Esophagus muscularis mucosa (tissue), 4 donors: ENCODE results near the gene FAM168B. TPM values are rescaled to one million over a fixed set of nuclear protein-coding genes. Genes with fewer than 3 reads are reported as not detected.

Source experiments
- DNase-seq: peaks from one replicate; pipeline ENCODE4 v3.0.0-alpha.2; 2017; ENCODE audit errors: extremely low spot score
- H3K27ac ChIP-seq, 4 donors: fragments of 200-600 bp; sonication (generic); replicated peaks in 1 of 4; 1 replicate in 3 of 4; 2 replicates in 1 of 4; pipeline ENCODE4 v1.5.1; 2016 to 2019; ENCODE audit warnings: mild to moderate bottlenecking in 1 of 4
- H3K27me3 ChIP-seq, 4 donors: fragments of 200-600 bp; sonication (generic); one replicate each; pipeline versions ENCODE4 v1.5.1 to v1.6.0; 2016 to 2019
- H3K36me3 ChIP-seq, 4 donors: fragments of 200-600 bp; sonication (generic); one replicate each; pipeline ENCODE4 v1.5.1; 2016 to 2019
- H3K4me1 ChIP-seq, 4 donors: fragments of 200-600 bp; sonication (generic); one replicate each; pipeline ENCODE4 v1.5.1; 2016 to 2019
- H3K4me3 ChIP-seq, 4 donors: fragments of 200-600 bp; sonication (generic); 1 replicate in 2 of 4; 2 replicates in 2 of 4; pipeline ENCODE4 v1.5.1; 2016 to 2019; ENCODE audit warnings: mild to moderate bottlenecking in 4 of 4, moderate library complexity in 1 of 4
- H3K9me3 ChIP-seq, 4 donors: fragments of 200-600 bp; sonication (generic); 1 replicate in 3 of 4; 2 replicates in 1 of 4; pipeline ENCODE4 v1.5.1; 2016 to 2019
- CTCF ChIP-seq, 3 experiments: fragments of 200-600 bp in 2 of 3; fragments of 450-650 bp in 1 of 3; sonication (generic) in 2 of 3; IDR thresholded peaks; one replicate each; pipeline ENCODE4 v1.5.1; 2017 to 2019; ENCODE audit warnings: antibody characterized with exemption in 3 of 3, mild to moderate bottlenecking in 2 of 3, moderate library complexity in 1 of 3
- EP300 ChIP-seq: sonication (generic); formaldehyde crosslinking; IDR thresholded peaks from one replicate; pipeline ENCODE4 v1.6.1; 2017; ENCODE audit warnings: antibody characterized with exemption
- POLR2A ChIP-seq: fragments of 450-650 bp; IDR thresholded peaks from one replicate; pipeline ENCODE4 v1.6.1; 2017; ENCODE audit warnings: antibody characterized with exemption, moderate library complexity, mild to moderate bottlenecking, low read depth
- POLR2AphosphoS5 ChIP-seq, 2 donors: sonication (generic); formaldehyde crosslinking; IDR thresholded peaks; one replicate each; pipeline ENCODE4 v1.6.1; 2017; ENCODE audit warnings: antibody characterized with exemption in 2 of 2
- WGBS: methylation state at CpG from one replicate; pipeline ENCODE4 v1.1.5; 2018; 5-methylcytosine and 5-hydroxymethylcytosine counted together
- intact Hi-C: fragments of 100-400 bp; cut with DNase I; formaldehyde crosslinking; loops from one replicate; pipeline ENCODE4 v1.15.1; 2023
- total RNA-seq, 4 donors: library from RNA; depleted of rRNA; stranded (reverse); fragments of >200 nt; gene quantifications; one replicate each; pipeline versions ENCODE4 v1.1.0 to v1.2.1, GENCODE V29; 2016

The FAM168B gene
- total RNA-seq, 4 donors from 2014 or later = 155 to 193 (median 182) TPM

DNA sequence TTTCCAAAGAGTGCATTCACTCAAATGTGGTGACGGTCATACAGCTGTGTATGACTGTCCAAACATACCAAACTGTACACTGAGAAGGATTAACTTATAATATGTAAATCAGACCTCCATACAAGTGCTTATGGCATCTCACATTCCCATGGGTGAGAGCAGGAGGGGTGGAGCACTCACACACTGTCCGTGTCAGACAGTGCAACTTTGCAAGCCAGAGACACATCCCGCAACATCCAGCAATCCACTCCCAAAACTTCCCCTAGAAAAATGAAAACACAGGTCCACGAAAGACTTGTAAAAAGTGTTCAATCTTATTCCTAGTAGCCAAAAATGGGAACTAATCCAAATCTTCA lies 36.4 kb downstream of the FAM168B start:
- no peak for DNase-seq
- no peaks in the 10 kb centered on the region for H3K9me3 ChIP-seq
- peaks cover 16 to 75% (median 56%) of the 10 kb centered on the region in 4 donors for H3K36me3 ChIP-seq
- no peaks in the 10 kb centered on the region for H3K27me3 ChIP-seq
- TF ChIP-seq CTCF (IDR thresholded peaks at IDR 0.05) (no peak), POLR2A (no peak), EP300 (no peak), POLR2AphosphoS5 (IDR thresholded peaks at IDR 0.05) (no peak)
- no peak overlapping the region for H3K4me3 ChIP-seq
- WGBS = 83% methylated on average over 4 of the region's 4 CpGs
- no peak overlapping the region for H3K27ac ChIP-seq
- H3K4me1 ChIP-seq = peaks cover 20 to 53% (median 45%) of the 10 kb centered on the region in 4 donors
- intact Hi-C loops = no loop called here

DNA sequence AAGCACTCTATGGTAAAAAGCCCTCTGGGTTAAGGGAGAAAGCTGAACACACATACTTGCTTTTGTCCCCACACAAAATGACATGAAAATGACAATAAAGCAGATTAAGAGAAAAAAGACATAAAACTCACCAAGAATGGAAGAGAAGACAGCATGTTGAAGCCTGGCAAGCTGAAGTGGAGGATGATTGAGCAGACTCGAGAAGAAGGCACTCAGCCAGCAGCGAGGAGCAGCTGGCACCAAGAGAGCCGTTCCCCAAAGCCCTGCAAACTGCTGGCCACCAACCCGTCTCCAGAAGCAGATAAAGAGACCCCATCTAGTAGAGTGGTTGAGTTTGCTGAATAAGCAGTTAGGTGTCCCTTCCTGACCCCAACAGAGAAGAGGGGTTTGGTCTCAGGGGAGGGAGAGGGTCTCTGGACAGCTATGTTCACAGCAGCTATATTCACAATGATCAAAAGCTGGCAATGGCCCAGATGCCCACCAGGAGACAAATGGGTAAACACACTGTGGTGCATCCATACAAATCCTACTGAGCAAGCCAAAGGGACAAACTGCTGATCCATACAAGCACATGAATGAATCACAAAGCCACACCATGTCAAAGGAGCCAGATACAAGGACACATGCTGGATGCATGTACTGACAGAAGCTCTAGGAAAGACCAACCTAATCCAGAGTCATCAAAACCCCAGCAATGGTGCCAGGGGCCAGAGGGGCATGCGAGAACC lies 36.9 kb downstream of the FAM168B start:
- Histone ChIP-seq H3K27ac (peak overlapping the region; percentile 49 to 56 (median 52)), H3K4me3 (peak overlapping the region in 1 of 4 donors; percentile 3), H3K36me3 (peaks cover 22 to 78% (median 62%) of the 10 kb centered on the region in 4 donors), H3K27me3 (no peaks in the 10 kb centered on the region), H3K4me1 (peaks cover 14 to 48% (median 39%) of the 10 kb centered on the region in 4 donors), H3K9me3 (no peaks in the 10 kb centered on the region)
- no peak for DNase-seq
- intact Hi-C loops = no loop called here
- TF ChIP-seq POLR2A (no peak), EP300 (no peak), CTCF (IDR thresholded peaks at IDR 0.05) (no peak), POLR2AphosphoS5 (IDR thresholded peaks at IDR 0.05) (no peak)
- 24% methylated on average over 4 of the region's 5 CpGs for WGBS

DNA sequence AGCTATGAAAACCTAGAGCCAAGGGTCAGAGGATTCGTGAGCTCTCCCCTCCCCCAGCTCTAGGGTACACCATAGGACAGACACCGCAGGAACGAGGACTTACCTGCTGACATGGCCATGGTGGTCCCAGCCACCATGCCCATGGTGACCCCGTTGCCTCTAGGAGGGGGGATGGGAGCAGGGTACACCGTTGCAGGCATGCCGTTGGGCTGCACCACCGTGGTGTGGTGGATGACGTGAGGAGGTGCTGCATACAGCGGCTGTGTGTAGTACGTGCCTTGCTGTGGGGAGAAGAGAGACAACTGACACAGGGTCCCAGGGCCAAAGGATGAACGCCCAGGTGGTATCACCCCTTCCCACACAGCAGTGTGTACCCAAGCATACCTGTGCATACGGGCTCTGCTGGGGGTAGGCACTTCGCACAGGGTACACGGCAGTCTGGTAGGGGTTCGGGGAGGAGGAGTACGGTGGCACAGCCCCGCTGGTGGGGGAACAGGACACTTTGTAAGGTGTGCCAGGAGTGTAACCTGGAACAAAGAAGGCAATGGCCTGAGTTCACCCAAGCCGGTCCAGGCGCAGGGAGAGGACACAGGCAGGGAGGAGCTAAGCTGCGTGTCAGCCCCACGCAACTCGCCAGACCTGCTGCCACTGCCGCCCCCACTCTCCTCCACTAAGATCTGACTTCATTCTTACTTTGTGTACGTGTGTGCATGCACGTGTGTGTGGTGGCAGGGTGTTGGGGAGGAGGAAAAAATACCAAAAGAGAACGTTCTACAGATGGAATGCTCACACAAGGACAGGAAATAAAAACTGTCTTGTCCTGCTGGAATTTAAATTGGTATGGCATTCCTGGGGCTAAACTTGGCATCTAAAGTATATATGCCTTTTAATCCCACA lies 37.8 kb downstream of the FAM168B start:
- TF ChIP-seq POLR2AphosphoS5 (IDR thresholded peaks at IDR 0.05) (peak in 1 of 2 donors; percentile 38), POLR2A (no peak), CTCF (IDR thresholded peaks at IDR 0.05) (no peak), EP300 (peak; percentile 45)
- peaks cover 13 to 44% (median 36%) of the 10 kb centered on the region in 4 donors for H3K4me1 ChIP-seq
- no peaks in the 10 kb centered on the region for H3K27me3 ChIP-seq
- WGBS = 74% methylated on average over 26 of the region's 26 CpGs
- no peak for DNase-seq
- H3K36me3 ChIP-seq = peaks cover 29 to 86% (median 71%) of the 10 kb centered on the region in 4 donors
- H3K9me3 ChIP-seq = no peaks in the 10 kb centered on the region
- H3K4me3 ChIP-seq = peak overlapping the region in 1 of 4 donors; percentile 3
- H3K27ac ChIP-seq = peak overlapping the region; percentile 49 to 56 (median 52)
- intact Hi-C loops = no loop called here

DNA sequence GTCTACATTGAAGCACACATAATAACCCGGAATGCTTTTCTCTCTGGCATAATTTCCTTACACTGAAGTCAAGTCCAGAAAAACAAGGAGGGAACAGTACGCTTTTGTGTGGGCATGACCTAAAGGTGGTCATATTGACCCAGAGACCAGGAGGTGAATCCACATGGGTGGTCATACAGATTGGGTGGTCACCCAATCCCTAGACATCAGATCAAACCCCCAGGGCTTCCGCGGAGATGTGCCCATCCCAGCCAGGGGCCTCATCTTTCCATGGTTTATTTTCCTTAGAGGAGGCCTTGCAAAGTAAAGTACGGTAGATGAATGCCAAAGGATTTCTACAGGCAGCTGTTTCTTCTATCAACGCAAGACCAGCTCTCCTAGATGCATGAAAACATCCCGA lies 38.8 kb downstream of the FAM168B start:
- TF ChIP-seq POLR2A (no peak), EP300 (no peak), POLR2AphosphoS5 (IDR thresholded peaks at IDR 0.05) (no peak)
- WGBS = 83% methylated on average over 7 of the region's 7 CpGs

More for the DNA sequence above, 38.8 kb downstream of the FAM168B start:
- no peaks in the 10 kb centered on the region for H3K27me3 ChIP-seq
- peaks cover 37 to 92% (median 76%) of the 10 kb centered on the region in 4 donors for H3K36me3 ChIP-seq
- H3K9me3 ChIP-seq = no peaks in the 10 kb centered on the region
- H3K4me3 ChIP-seq = no peak overlapping the region
- intact Hi-C loops = no loop called here
- H3K27ac ChIP-seq = no peak overlapping the region
- peaks cover 13 to 43% (median 36%) of the 10 kb centered on the region in 4 donors for H3K4me1 ChIP-seq
- no peak for DNase-seq
